Middle frontal gyrus (tissue), 1 donor: Measurements from ENCODE around the gene CDC34.
A peak's percentile ranks its signal among the peaks of the same experiment; 100 is the strongest.

Experiments
- DNase-seq: peaks from one replicate; pipeline ENCODE4 v3.0.0-alpha.2; 2015; ENCODE audit warnings: low spot score; ENCODE audit errors: extremely low spot score

Gene CDC34

DNA sequence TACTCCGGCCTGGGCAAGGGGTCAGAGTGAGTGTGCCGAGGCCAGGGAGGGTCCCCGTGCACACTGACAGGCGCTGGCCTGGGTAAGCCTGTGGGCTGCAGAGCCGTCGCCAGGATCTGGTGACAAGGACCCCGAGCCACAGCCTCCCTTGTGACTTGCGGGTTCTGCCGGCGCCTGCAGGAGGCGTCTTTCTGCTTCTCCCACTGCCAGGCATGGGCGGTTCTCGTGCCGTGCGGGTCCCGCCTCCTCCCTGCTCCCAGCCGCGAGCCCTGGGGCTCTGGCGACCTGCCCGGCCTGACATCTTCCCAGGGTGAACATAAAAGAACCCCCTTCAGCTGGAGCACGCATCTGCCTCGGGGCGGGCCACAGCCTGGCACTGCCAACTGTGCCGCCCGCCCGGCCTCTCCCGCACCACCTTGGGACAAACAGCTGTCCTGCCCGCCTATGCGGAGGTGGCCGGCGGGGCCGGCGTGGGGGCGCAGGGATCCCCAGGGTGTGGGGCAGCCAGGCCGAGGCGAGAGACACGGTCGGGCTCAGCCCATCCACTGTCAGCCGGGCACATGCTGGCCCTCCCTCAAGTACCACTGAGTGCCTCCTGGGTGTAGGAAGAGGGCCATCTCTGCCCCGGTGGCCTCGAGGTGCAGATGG, 56.7 kb downstream of the CDC34 start:
- DNase-seq = peak; percentile 78

GRCh38 chr19:588741-589692, 57.5 kb downstream of the CDC34 start:
- DNase-seq = no peak

GRCh38 chr19:589693-590395, 58.3 kb downstream of the CDC34 start, which contains the start of gene HCN2:
HCN2 (plus strand) TSS chr19:589881; CDS start chr19:589946, 65 bp downstream.
- no peak for DNase-seq

DNA sequence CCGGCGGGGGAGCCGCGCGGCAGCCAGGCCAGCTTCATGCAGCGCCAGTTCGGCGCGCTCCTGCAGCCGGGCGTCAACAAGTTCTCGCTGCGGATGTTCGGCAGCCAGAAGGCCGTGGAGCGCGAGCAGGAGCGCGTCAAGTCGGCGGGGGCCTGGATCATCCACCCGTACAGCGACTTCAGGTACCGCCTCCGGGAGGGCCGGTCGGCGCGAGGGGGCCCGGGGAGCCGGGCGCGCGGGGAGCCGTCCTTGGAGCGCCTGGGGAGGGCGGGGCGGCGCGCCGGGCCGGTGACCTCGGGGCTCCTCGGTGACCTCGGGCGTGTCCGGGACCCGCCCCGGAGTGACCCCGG, 58.8 kb downstream of the CDC34 start:
- DNase-seq = no peak

GRCh38 chr19:590750-591098, 59.2 kb downstream of the CDC34 start:
- DNase-seq = no peak

DNA sequence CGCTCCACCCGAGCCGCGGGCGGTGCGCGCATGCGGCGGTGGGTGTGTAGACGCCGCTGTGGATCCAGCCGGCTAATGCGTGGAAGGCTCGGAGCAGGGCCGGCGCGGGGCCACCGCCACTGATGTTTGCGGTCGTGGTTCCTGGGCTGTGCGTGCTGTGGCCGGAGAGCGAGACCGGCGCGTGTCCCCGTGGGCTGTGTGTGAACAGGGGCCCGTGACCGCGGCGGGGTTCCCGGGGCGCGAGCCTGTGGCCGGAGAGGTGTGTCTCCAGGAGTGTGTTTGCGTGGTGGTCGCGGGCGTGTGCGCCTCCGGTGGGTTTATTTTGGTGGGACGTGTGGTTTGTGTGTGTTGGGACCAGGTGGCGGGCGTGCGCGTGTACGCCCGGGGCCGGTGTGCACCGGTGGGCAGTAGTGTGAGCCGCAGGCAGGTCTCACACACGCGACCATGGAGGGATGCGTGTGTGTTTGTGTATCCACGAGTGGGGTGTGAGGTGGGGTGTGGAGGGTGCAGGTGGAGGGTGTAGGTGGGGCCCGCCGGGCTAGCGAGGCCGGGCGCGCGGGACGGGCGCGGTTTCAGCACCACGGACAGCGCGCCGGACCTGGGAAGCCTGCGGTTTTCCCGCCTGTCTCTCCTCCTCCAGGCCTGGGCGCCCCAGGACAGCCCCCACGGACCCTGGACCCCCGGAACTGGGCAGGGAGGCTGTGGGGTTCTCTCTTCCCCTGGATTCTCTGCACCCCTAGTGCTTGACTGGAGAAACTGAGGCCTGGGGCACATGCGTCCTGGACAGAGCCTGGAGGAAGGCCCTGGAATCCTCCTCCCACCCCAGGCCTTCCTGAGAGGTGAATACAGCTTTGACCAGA, 59.8 kb downstream of the CDC34 start:
- no peak for DNase-seq
